GM23338 (cell line): ENCODE results near the gene GPANK1. TPM values are rescaled to one million over a fixed set of nuclear protein-coding genes. Genes with fewer than 3 reads are reported as not detected.

ENCODE experiments used
- ATAC-seq: fragments of 200-7000 bp; cut with Tn5 transposase; 3 replicates; pipeline ENCODE4 v1.9.1; 2020
- DNase-seq: peaks from one replicate; pipeline ENCODE4 v3.0.0-alpha.2; 2015; ENCODE audit warnings: low spot score
- H2AFZ ChIP-seq: fragments of 200-600 bp; sonication (generic); 2 replicates; pipeline ENCODE4 v1.8.0; 2016; ENCODE audit warnings: antibody characterized with exemption, mild to moderate bottlenecking, moderate library complexity
- H3F3A ChIP-seq: fragments of 200-600 bp; sonication (generic); replicated peaks from 2 replicates; pipeline ENCODE4 v1.8.0; 2017; ENCODE audit warnings: antibody characterized with exemption, mixed run types, low read depth
- H3K27ac ChIP-seq: fragments of 200-600 bp; sonication (generic); 2 replicates; pipeline ENCODE4 v1.6.1; 2016; ENCODE audit warnings: low read depth
- H3K27me3 ChIP-seq: fragments of 200-600 bp; sonication (generic); 2 replicates; pipeline ENCODE4 v1.8.0; 2016; ENCODE audit warnings: mild to moderate bottlenecking, mixed run types, moderate library complexity; ENCODE audit not compliant: insufficient read depth
- H3K36me3 ChIP-seq: fragments of 200-600 bp; sonication (generic); 2 replicates; pipeline ENCODE4 v1.8.0; 2016; ENCODE audit warnings: mild to moderate bottlenecking; ENCODE audit not compliant: insufficient read depth
- H3K4me1 ChIP-seq: fragments of 200-600 bp; sonication (generic); 2 replicates; pipeline ENCODE4 v1.8.0; 2016; ENCODE audit warnings: mild to moderate bottlenecking, moderate library complexity; ENCODE audit not compliant: insufficient read depth
- H3K4me2 ChIP-seq: fragments of 200-600 bp; sonication (generic); 2 replicates; pipeline ENCODE4 v1.7.1; 2017; ENCODE audit warnings: mixed run types
- H3K4me3 ChIP-seq: fragments of 200-600 bp; sonication (generic); 2 replicates; pipeline ENCODE4 v1.6.1; 2016; ENCODE audit warnings: mixed run types
- H3K79me2 ChIP-seq: fragments of 200-600 bp; sonication (generic); replicated peaks from 2 replicates; pipeline ENCODE4 v1.8.0; 2017; ENCODE audit warnings: mild to moderate bottlenecking; ENCODE audit not compliant: insufficient read depth
- H3K9me2 ChIP-seq: fragments of 200-600 bp; sonication (generic); 2 replicates; pipeline ENCODE4 v1.8.0; 2017; ENCODE audit not compliant: insufficient read depth
- H4K20me1 ChIP-seq: fragments of 200-600 bp; sonication (generic); replicated peaks from 2 replicates; pipeline ENCODE4 v1.8.0; 2017; ENCODE audit warnings: mild to moderate bottlenecking; ENCODE audit not compliant: insufficient read depth
- H3K27ac Mint-ChIP-seq: 2 replicates; pipeline ENCODE4 v1.8.0; 2020; ENCODE audit warnings: inconsistent platforms, mild to moderate bottlenecking, moderate library complexity, mixed read lengths
- H3K27me3 Mint-ChIP-seq: 3 replicates; pipeline ENCODE4 v1.8.0; 2022; ENCODE audit warnings: low read depth, mild to moderate bottlenecking, moderate library complexity, mixed read lengths, inconsistent platforms; ENCODE audit not compliant: insufficient read depth, poor library complexity
- H3K36me3 Mint-ChIP-seq: 3 replicates; pipeline ENCODE4 v1.8.0; 2021; ENCODE audit warnings: low read depth, mild to moderate bottlenecking, inconsistent platforms, moderate library complexity, mixed read lengths
- H3K4me1 Mint-ChIP-seq: 3 replicates; pipeline ENCODE4 v1.8.0; 2020; ENCODE audit warnings: mild to moderate bottlenecking, inconsistent platforms, mixed read lengths
- H3K4me3 Mint-ChIP-seq: 3 replicates; pipeline ENCODE4 v1.8.0; 2021; ENCODE audit warnings: moderate library complexity, mild to moderate bottlenecking, inconsistent platforms, mixed read lengths
- H3K9me3 Mint-ChIP-seq: 3 replicates; pipeline ENCODE4 v1.8.0; 2020; ENCODE audit warnings: moderate library complexity, mild to moderate bottlenecking, inconsistent platforms, mixed read lengths
- CREB1 ChIP-seq: fragments of 250-450 bp; sonication (Bioruptor Pico); IDR thresholded peaks from 2 replicates; pipeline ENCODE4 v1.5.0; 2020; ENCODE audit warnings: low read depth, mild to moderate bottlenecking, moderate library complexity
- EZH2 ChIP-seq: fragments of 200-600 bp; sonication (generic); IDR thresholded peaks from one replicate; pipeline ENCODE4 v1.8.0; 2017; ENCODE audit warnings: antibody characterized with exemption, mild to moderate bottlenecking, low read depth; ENCODE audit not compliant: unreplicated experiment
- EZH2phosphoT487 ChIP-seq: fragments of 200-600 bp; sonication (generic); IDR thresholded peaks from one replicate; pipeline ENCODE4 v1.8.1; 2018; ENCODE audit warnings: antibody characterized with exemption; ENCODE audit not compliant: unreplicated experiment
- JUNB ChIP-seq: IDR thresholded peaks from one replicate; pipeline ENCODE4 v1.6.1; 2016; ENCODE audit warnings: antibody characterized with exemption; ENCODE audit not compliant: unreplicated experiment
- NANOG ChIP-seq: IDR thresholded peaks from 2 replicates; pipeline ENCODE4 v1.6.1; 2016; ENCODE audit warnings: antibody characterized with exemption, borderline replicate concordance
- POLR2AphosphoS5 ChIP-seq: IDR thresholded peaks from 2 replicates; pipeline ENCODE4 v1.6.1; 2016; ENCODE audit warnings: antibody characterized with exemption, low read depth
- REST ChIP-seq: IDR thresholded peaks from one replicate; pipeline ENCODE4 v1.6.1; 2018; ENCODE audit warnings: antibody characterized with exemption; ENCODE audit not compliant: unreplicated experiment
- STAT1 ChIP-seq: IDR thresholded peaks from one replicate; pipeline ENCODE4 v1.6.1; 2016; ENCODE audit warnings: antibody characterized with exemption; ENCODE audit not compliant: unreplicated experiment
- ZNF114 ChIP-seq: fragments of 250-450 bp; sonication (Bioruptor Pico); IDR thresholded peaks from 2 replicates; pipeline ENCODE4 v1.5.0; 2020; ENCODE audit warnings: mild to moderate bottlenecking, moderate library complexity
- ZNF331 ChIP-seq: fragments of 250-450 bp; sonication (Bioruptor Pico); IDR thresholded peaks from 2 replicates; pipeline ENCODE4 v1.5.0; 2020; ENCODE audit warnings: low read depth, mild to moderate bottlenecking, moderate library complexity
- ZNF462 ChIP-seq: fragments of 250-450 bp; sonication (Bioruptor Pico); IDR thresholded peaks from 2 replicates; pipeline ENCODE4 v1.5.0; 2020; ENCODE audit warnings: mild to moderate bottlenecking, moderate library complexity
- polyA plus RNA-seq: library from polyadenylated mRNA; unstranded; fragments of >200 nt; fragmentation: Nextera tagmentation; extraction: Ambion mirVana; gene quantifications from 2 replicates; pipeline ENCODE4 v1.2.1, GENCODE V29; 2016
- total RNA-seq: library from RNA; depleted of rRNA; stranded (reverse); fragments of >200 nt; shearing (Covaris generic); gene quantifications from 2 replicates; pipeline ENCODE4 v1.2.3, GENCODE V29; 2014
- TF ChIP-seq, protein P1 (sequence below): IDR thresholded peaks from 2 replicates; pipeline ENCODE4 v1.6.1; 2016; ENCODE audit warnings: antibody characterized with exemption
- TF ChIP-seq, protein P2 (sequence below), 2 experiments: fragments of 200-600 bp in 1 of 2; sonication (generic) in 1 of 2; conservative IDR thresholded peaks; 2 replicates each; pipeline versions ENCODE4 v1.5.1 to v1.6.1; 2016 to 2017; ENCODE audit warnings: antibody characterized with exemption in 2 of 2, low read depth in 2 of 2, mild to moderate bottlenecking in 2 of 2, moderate library complexity in 1 of 2

The GPANK1 gene
- total and polyA plus RNA-seq, 2 experiments from 2014 or later: 27.1 to 49.2 TPM

DNA sequence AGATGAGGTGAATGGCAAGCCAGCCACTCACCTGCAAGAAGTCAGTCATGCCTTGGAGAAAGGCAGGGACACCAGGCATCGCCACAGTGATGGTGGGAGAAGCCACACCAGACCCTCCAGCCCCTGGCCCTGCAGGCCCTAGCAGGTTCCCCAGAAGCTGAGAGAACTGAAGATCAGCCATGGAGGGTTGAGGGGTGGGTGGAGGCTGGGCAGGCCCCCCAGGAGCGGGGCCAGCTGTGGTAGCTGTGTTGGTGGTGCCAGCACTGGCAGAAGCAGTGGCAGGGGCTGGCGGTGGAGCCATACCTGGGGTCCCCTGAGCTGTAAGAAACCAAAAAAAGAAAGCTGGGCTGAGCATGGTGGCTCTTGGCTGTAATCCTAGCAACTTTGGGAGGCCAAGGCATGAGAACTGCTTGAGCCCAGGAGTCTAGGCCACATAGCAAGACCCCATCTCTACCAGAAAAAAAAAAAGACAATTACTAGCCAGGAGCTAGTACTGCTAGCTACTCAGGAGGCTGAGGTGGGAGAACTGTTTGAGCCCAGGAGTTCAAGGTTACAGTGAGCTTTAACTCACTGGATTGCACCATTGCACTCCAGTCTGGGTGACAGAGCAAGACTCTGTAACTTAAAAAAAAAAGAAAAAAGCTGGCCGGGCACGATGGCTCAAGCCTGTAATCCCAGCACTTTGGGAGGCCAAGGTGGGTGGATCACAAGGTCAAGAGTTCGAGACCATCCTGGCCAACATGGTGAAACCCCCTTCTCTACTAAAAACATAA, 21.8 kb downstream of the GPANK1 start:
- TF ChIP-seq STAT1: no peak
- no peak for TF ChIP-seq ZNF114 (CRISPR knock-in tag)
- no peak for TF ChIP-seq EZH2
- no peak for TF ChIP-seq EZH2phosphoT487
- no peak for TF ChIP-seq ZNF331 (CRISPR knock-in tag)
- no peak for TF ChIP-seq POLR2AphosphoS5
- TF ChIP-seq REST: no peak
- no peak for TF ChIP-seq ZNF462 (CRISPR knock-in tag)
- TF ChIP-seq, protein P1, sequence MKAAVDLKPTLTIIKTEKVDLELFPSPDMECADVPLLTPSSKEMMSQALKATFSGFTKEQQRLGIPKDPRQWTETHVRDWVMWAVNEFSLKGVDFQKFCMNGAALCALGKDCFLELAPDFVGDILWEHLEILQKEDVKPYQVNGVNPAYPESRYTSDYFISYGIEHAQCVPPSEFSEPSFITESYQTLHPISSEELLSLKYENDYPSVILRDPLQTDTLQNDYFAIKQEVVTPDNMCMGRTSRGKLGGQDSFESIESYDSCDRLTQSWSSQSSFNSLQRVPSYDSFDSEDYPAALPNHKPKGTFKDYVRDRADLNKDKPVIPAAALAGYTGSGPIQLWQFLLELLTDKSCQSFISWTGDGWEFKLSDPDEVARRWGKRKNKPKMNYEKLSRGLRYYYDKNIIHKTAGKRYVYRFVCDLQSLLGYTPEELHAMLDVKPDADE: no peak
- no peak for TF ChIP-seq NANOG
- TF ChIP-seq, protein P2, sequence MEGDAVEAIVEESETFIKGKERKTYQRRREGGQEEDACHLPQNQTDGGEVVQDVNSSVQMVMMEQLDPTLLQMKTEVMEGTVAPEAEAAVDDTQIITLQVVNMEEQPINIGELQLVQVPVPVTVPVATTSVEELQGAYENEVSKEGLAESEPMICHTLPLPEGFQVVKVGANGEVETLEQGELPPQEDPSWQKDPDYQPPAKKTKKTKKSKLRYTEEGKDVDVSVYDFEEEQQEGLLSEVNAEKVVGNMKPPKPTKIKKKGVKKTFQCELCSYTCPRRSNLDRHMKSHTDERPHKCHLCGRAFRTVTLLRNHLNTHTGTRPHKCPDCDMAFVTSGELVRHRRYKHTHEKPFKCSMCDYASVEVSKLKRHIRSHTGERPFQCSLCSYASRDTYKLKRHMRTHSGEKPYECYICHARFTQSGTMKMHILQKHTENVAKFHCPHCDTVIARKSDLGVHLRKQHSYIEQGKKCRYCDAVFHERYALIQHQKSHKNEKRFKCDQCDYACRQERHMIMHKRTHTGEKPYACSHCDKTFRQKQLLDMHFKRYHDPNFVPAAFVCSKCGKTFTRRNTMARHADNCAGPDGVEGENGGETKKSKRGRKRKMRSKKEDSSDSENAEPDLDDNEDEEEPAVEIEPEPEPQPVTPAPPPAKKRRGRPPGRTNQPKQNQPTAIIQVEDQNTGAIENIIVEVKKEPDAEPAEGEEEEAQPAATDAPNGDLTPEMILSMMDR (conservative IDR thresholded peaks at IDR 0.05; ENCODE audit: low read depth in 2 of 2): no peak
- no peak for TF ChIP-seq JUNB
- TF ChIP-seq CREB1 (CRISPR knock-in tag): no peak
- Histone ChIP-seq H3K4me2 (no peak overlapping the region), H4K20me1 (peaks cover 9% of the 10 kb centered on the region; the same call in 1 of the 2 replicates), H3K4me1 (no peaks in the 10 kb centered on the region), H3K79me2 (no peaks in the 10 kb centered on the region), H3K36me3 (peaks cover 32% of the 10 kb centered on the region), H3K27ac (no peak overlapping the region), H3K4me3 (no peak overlapping the region), H2AFZ (no peak overlapping the region), H3F3A (peaks cover 22% of the 10 kb centered on the region), H3K9me2 (no peaks in the 10 kb centered on the region), H3K27me3 (no peaks in the 10 kb centered on the region)
- Mint-ChIP-seq H3K27me3 (peaks cover 4% of the 10 kb centered on the region), H3K4me3 (no peak overlapping the region), H3K36me3 (peaks cover 82% of the 10 kb centered on the region), H3K27ac (no peak overlapping the region), H3K9me3 (no peaks in the 10 kb centered on the region), H3K4me1 (no peaks in the 10 kb centered on the region)
- DNase-seq (no peak), ATAC-seq (no peak)
